K562 (cell line): Measurements from ENCODE around the gene RELL2. TPM values are rescaled to one million over a fixed set of nuclear protein-coding genes. Genes with fewer than 3 reads are reported as not detected.
A peak's percentile ranks its signal among the peaks of the same experiment; 100 is the strongest.

ENCODE experiments used
- BHLHE40 ChIP-seq: IDR thresholded peaks from 2 replicates; pipeline ENCODE4 v1.6.1; 2011; ENCODE audit warnings: low read length, improper control_type of control experiment
- BRF2 ChIP-seq: IDR thresholded peaks from 3 replicates; pipeline ENCODE4 v1.6.1; 2011; ENCODE audit warnings: borderline replicate concordance, mild to moderate bottlenecking; ENCODE audit not compliant: insufficient read length, insufficient read depth
- DEAF1 ChIP-seq: fragments of 450-650 bp; formaldehyde crosslinking; IDR thresholded peaks from 2 replicates; pipeline ENCODE4 v1.4.0; 2020; ENCODE audit warnings: mild to moderate bottlenecking, moderate library complexity
- FOXO4 ChIP-seq: fragments of 450-650 bp; formaldehyde crosslinking; IDR thresholded peaks from 2 replicates; pipeline ENCODE4 v1.4.0; 2020; ENCODE audit warnings: mild to moderate bottlenecking, moderate library complexity
- MBD1 ChIP-seq: fragments of 250-450 bp; sonication (Bioruptor Pico); IDR thresholded peaks from 2 replicates; pipeline ENCODE4 v1.8.0; 2022; ENCODE audit warnings: inconsistent platforms
- MED1 ChIP-seq: sonication (generic); formaldehyde crosslinking; IDR thresholded peaks from 2 replicates; pipeline ENCODE4 v1.8.1; 2023; ENCODE audit warnings: missing genetic modification reagents, borderline replicate concordance
- NBN ChIP-seq: fragments of 450-650 bp; IDR thresholded peaks from 2 replicates; pipeline ENCODE4 v1.6.1; 2016; ENCODE audit warnings: low read depth, mild to moderate bottlenecking
- NR3C1 ChIP-seq: sonication (generic); formaldehyde crosslinking; IDR thresholded peaks from 2 replicates; pipeline ENCODE4 v1.8.1; 2022; ENCODE audit warnings: missing genetic modification reagents
- RCOR1 ChIP-seq, 2 experiments: IDR thresholded peaks; 2 replicates each; pipeline ENCODE4 v1.6.1; 2012; ENCODE audit warnings: low read depth in 2 of 2, low read length in 2 of 2, borderline replicate concordance in 1 of 2, improper control_type of control experiment in 1 of 2
- ZC3H4 ChIP-seq: sonication (generic); formaldehyde crosslinking; IDR thresholded peaks from 2 replicates; pipeline ENCODE4 v1.9.0; 2021; ENCODE audit warnings: missing genetic modification reagents, borderline replicate concordance
- ZEB2 ChIP-seq: fragments of 450-650 bp; IDR thresholded peaks from 2 replicates; pipeline ENCODE4 v1.6.1; 2016
- ZNF668 ChIP-seq: fragments of 250-450 bp; sonication (Bioruptor Pico); IDR thresholded peaks from 2 replicates; pipeline ENCODE4 v1.8.0; 2022; ENCODE audit warnings: mild to moderate bottlenecking, inconsistent platforms
- polyA plus RNA-seq, 8 experiments: library from polyadenylated mRNA; depleted of rRNA in 4 of 8; stranded (reverse) in 5 of 8; unstranded in 3 of 8; fragments of >200 nt; fragmentation: Nextera tagmentation in 2 of 8; fragmentation: Illumina TruSeq in 1 of 8; extraction: Ambion mirVana in 2 of 8; extraction: Trizol in 1 of 8; gene quantifications; 2 replicates each; pipeline versions ENCODE4 v1.2.1 to v1.2.3, GENCODE V29; 2011 to 2014; ENCODE audit warnings: inconsistent platforms in 1 of 8, missing spikeins in 1 of 8
- total RNA-seq, 7 experiments: library from RNA; depleted of rRNA in 6 of 7; stranded (reverse); fragments of >200 nt in 6 of 7; fragmentation: Illumina TruSeq in 2 of 7; extraction: Trizol in 2 of 7; gene quantifications; 2 replicates each; pipeline versions ENCODE4 v1.2.1 to v1.2.3, GENCODE V29; 2011 to 2021; ENCODE audit warnings: low replicate concordance in 1 of 7
- TF ChIP-seq, protein P1 (sequence below), 2 experiments: fragments of 450-650 bp in 1 of 2; IDR thresholded peaks; 2 replicates each; pipeline ENCODE4 v1.6.1; 2011 to 2017; ENCODE audit warnings: low read depth in 2 of 2, antibody characterized with exemption in 1 of 2, borderline replicate concordance in 1 of 2, low read length in 1 of 2, mild to moderate bottlenecking in 1 of 2, mixed read lengths in 1 of 2; ENCODE audit not compliant: control insufficient read depth in 1 of 2

The RELL2 gene
- total and polyA plus RNA-seq, 9 of the 15 experiments (the other 6 are each of a cell fraction or from before 2014, with no cell fraction given): 0.06 to 36.0 (median 14.3) TPM

GRCh38 chr5:141603923-141604717, 32.7 kb upstream of the RELL2 start (continued):
- TF ChIP-seq DEAF1 (CRISPR knock-in tag): no peak
- TF ChIP-seq NR3C1: no peak
- no peak for TF ChIP-seq MBD1
- no peak; the same call in 1 of the 2 replicates for TF ChIP-seq ZEB2
- TF ChIP-seq RCOR1 (IDR thresholded peaks at IDR 0.05; ENCODE audit: borderline replicate concordance in 1 of 2, low read depth in 2 of 2, low read length in 2 of 2): peak in 1 of 2 experiments; percentile 60; a peak in 1 of 4 replicates
- no peak for TF ChIP-seq MED1 (CRISPR knock-in tag)
- TF ChIP-seq ZC3H4 (CRISPR knock-in tag): no peak
- TF ChIP-seq FOXO4 (CRISPR knock-in tag): no peak
- TF ChIP-seq, protein P1, sequence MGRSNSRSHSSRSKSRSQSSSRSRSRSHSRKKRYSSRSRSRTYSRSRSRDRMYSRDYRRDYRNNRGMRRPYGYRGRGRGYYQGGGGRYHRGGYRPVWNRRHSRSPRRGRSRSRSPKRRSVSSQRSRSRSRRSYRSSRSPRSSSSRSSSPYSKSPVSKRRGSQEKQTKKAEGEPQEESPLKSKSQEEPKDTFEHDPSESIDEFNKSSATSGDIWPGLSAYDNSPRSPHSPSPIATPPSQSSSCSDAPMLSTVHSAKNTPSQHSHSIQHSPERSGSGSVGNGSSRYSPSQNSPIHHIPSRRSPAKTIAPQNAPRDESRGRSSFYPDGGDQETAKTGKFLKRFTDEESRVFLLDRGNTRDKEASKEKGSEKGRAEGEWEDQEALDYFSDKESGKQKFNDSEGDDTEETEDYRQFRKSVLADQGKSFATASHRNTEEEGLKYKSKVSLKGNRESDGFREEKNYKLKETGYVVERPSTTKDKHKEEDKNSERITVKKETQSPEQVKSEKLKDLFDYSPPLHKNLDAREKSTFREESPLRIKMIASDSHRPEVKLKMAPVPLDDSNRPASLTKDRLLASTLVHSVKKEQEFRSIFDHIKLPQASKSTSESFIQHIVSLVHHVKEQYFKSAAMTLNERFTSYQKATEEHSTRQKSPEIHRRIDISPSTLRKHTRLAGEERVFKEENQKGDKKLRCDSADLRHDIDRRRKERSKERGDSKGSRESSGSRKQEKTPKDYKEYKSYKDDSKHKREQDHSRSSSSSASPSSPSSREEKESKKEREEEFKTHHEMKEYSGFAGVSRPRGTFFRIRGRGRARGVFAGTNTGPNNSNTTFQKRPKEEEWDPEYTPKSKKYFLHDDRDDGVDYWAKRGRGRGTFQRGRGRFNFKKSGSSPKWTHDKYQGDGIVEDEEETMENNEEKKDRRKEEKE (IDR thresholded peaks at IDR 0.05; ENCODE audit: borderline replicate concordance in 1 of 2, control insufficient read depth in 1 of 2, low read depth in 2 of 2, low read length in 1 of 2): no peak
- TF ChIP-seq ZNF668: no peak
- TF ChIP-seq BRF2: no peak
- TF ChIP-seq BHLHE40: no peak
- TF ChIP-seq NBN: no peak
